ENCODE data around the gene CHSY1. TPM values are rescaled to one million over a fixed set of nuclear protein-coding genes. Genes with fewer than 3 reads are reported as not detected.

Gene CHSY1
- total RNA-seq, 2 experiments from 2014 or later = 32.5 to 39.6 TPM

DNA sequence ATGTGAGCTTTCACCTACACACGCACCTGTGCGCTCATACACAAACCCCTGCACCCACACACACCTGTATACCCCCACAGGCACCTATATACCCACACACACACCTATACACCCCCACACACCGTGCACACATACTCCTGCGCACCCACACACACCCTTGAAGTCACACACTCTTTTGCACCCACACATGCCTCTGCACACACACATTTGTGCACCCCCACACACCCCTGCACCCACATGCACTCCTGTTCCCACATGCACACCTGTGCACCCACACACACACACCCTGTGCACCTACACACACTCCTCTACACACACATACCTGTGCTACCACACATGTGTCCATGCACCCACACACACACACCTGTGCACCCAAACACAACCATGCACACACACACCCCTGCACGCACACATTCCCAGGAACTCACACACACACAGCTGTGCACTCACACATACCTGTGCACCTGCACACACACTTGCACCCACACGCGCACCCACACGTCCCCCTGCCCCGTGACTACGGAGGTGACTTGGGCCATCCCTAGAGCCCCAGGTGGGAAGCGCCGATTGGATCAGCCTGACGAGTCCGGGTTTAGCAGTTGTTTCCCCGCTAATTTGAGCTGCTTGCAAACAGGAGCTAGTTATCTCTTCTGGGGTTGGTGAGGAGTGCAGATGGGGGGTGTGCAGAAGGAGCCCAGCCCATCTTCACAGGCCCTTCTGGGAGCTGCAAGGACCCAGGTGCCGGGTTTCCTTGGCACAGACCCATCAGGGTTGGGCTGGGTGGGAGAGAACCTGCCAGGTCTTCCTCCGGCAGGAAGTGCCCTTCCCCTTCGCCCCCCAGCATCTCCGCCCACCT lies 97.8 kb downstream of the CHSY1 start:
- no peaks in the 10 kb centered on the region for H3K36me3 Mint-ChIP-seq (ENCODE audit: low read depth)
- no peak for DNase-seq
- no peak overlapping the region for H3K4me3 Mint-ChIP-seq
- H3K4me1 Mint-ChIP-seq = peaks cover 25% of the 10 kb centered on the region
- H3K9me3 Mint-ChIP-seq = no peaks in the 10 kb centered on the region
- POLR2A ChIA-PET = no interaction called here
- H3K27me3 Mint-ChIP-seq = no peaks in the 10 kb centered on the region
- H3K27ac Mint-ChIP-seq = no peak overlapping the region
- CTCF ChIA-PET = interaction anchor here (0.7 to 2.1 kb wide), 5 partner anchors 10 to 26 kb away, joined by 3 to 7 read pairs (median 5); no protein-coding TSS in a partner anchor

DNA sequence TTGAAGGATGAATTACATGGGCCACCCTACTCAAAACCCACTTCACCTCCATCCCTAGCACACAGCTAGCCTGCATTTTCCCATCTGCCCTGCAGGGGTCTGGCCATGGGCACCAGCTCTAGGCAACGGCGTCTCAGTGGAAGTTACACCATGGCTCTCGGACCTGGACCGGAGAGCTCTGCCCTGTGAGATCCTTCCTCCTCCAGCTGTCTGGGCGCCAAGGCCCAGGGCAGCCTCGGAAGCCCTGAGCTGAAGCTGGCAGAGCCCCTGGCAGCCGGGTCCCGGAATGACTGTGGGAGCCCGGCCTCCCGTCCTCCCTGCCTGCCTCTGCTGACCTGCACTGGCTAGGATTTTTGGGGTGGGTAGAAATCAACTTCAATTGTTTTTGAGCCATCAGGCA lies 98.9 kb downstream of the CHSY1 start:
- Mint-ChIP-seq H3K27me3 (no peaks in the 10 kb centered on the region), H3K36me3 (ENCODE audit: low read depth) (no peaks in the 10 kb centered on the region), H3K27ac (no peak overlapping the region), H3K4me1 (peaks cover 21% of the 10 kb centered on the region), H3K4me3 (no peak overlapping the region), H3K9me3 (no peaks in the 10 kb centered on the region)
- ChIA-PET CTCF (interaction anchor here (1.1 to 2.1 kb wide), 4 partner anchors 9 to 34 kb away, joined by 3 to 7 read pairs (median 6); no protein-coding TSS in a partner anchor), POLR2A (no interaction called here)
- no peak for DNase-seq

DNA sequence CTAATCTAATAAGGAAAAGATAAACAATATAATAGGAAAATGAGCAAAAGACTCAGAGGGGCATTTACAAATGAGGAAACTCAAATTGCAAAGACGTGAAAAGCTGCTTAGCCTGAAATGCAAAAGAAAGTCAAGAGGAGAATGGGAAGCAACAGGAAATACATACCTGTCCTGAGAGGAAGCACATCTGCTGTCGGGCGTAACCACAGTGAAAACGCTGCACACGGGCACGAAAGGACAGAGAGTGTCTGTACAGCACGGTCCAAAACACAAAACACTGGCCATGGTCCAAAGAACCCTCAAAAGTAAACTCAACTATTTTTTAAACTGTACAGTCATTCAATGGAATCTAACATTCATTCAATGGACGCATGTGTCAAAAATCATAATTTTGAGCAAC lies 100.6 kb downstream of the CHSY1 start:
- ChIA-PET CTCF (interaction anchor here (0.6 to 3.5 kb wide), 4 partner anchors 8 to 101 kb away, joined by 3 to 26 read pairs (median 5); partner anchors contain the start of gene CHSY1), POLR2A (no interaction called here)
- peaks cover 21% of the 10 kb centered on the region for H3K4me1 Mint-ChIP-seq
- no peak overlapping the region for H3K4me3 Mint-ChIP-seq
- H3K27ac Mint-ChIP-seq = no peak overlapping the region
- DNase-seq = no peak
- no peaks in the 10 kb centered on the region for H3K9me3 Mint-ChIP-seq
- H3K27me3 Mint-ChIP-seq = no peaks in the 10 kb centered on the region
- no peaks in the 10 kb centered on the region for H3K36me3 Mint-ChIP-seq (ENCODE audit: low read depth)

DNA sequence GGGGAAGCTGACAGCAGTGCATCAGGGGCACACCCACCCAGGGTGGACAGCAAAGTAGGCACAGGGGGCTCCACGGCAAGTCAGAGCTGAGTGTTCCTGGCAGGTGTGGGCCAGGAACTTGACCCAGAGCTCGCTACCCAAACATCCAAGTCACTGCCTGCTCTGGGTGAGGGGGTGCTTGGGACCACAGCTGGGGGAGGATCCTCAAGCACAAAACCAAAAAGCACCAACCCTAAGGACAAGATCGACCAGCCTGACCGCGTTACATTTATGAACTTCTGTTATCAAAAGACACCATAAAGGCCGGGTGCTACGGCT lies 101.2 kb downstream of the CHSY1 start:
- H3K27me3 Mint-ChIP-seq = no peaks in the 10 kb centered on the region
- no peak overlapping the region for H3K4me3 Mint-ChIP-seq
- DNase-seq = no peak

DNA sequence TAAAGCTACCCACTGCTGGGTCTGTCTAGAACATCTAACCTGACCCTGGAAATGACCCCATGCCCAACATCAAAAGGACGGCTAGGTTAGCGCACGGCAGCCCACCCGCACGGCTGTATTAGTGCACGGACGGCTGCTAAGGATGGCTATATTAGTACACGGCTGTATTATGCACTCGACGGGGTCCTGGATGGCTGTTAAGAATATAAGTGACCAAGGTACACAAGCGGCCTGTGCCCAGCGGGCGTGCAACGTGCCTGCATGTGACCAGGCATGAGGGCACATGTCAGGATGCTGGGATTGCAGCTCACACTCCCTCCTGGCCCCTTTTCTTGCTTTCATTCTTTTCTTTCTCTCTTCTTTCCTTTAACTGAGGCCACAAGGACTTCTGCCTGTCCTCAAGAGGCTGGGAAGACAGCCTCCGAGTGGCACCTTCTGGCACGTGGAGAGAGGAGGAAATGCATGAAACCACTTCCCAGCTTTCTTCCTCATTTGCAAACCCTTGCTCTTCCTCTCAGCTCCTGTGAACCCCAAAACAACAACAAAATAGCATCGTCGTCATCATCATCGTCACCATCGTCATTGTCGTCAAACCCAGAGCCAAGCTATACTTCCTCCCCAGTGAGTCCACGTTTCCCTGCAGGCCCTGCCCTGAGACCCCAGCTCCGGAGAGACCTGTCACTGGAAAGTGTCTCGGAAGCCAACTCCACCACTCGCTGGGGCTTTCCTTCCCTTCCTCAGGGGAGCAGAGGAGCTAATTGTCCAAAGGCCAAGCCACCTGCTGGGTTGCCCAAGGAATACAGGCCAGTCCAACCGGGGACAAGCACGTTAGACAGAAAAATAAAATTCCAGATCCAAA lies 101.8 kb downstream of the CHSY1 start:
- no peaks in the 10 kb centered on the region for H3K36me3 Mint-ChIP-seq (ENCODE audit: low read depth)
- peaks cover 28% of the 10 kb centered on the region for H3K4me1 Mint-ChIP-seq
- H3K9me3 Mint-ChIP-seq = no peaks in the 10 kb centered on the region
- no peak overlapping the region for H3K4me3 Mint-ChIP-seq
- ChIA-PET POLR2A (no interaction called here), CTCF (interaction anchor here (0.7 to 3.5 kb wide), 8 partner anchors 10 to 432 kb away, joined by 3 to 26 read pairs (median 5); no protein-coding TSS in a partner anchor)
- H3K27ac Mint-ChIP-seq = peak overlapping the region; percentile 1
- no peaks in the 10 kb centered on the region for H3K27me3 Mint-ChIP-seq
- no peak for DNase-seq

More for the DNA sequence above, 101.2 kb downstream of the CHSY1 start:
- ChIA-PET POLR2A (no interaction called here), CTCF (interaction anchor here (0.6 to 3.5 kb wide), 8 partner anchors 9 to 433 kb away, joined by 3 to 26 read pairs (median 4); partner anchors contain the start of gene CHSY1)
- Mint-ChIP-seq H3K9me3 (no peaks in the 10 kb centered on the region), H3K36me3 (ENCODE audit: low read depth) (no peaks in the 10 kb centered on the region), H3K4me1 (peaks cover 26% of the 10 kb centered on the region), H3K27ac (no peak overlapping the region)

DNA sequence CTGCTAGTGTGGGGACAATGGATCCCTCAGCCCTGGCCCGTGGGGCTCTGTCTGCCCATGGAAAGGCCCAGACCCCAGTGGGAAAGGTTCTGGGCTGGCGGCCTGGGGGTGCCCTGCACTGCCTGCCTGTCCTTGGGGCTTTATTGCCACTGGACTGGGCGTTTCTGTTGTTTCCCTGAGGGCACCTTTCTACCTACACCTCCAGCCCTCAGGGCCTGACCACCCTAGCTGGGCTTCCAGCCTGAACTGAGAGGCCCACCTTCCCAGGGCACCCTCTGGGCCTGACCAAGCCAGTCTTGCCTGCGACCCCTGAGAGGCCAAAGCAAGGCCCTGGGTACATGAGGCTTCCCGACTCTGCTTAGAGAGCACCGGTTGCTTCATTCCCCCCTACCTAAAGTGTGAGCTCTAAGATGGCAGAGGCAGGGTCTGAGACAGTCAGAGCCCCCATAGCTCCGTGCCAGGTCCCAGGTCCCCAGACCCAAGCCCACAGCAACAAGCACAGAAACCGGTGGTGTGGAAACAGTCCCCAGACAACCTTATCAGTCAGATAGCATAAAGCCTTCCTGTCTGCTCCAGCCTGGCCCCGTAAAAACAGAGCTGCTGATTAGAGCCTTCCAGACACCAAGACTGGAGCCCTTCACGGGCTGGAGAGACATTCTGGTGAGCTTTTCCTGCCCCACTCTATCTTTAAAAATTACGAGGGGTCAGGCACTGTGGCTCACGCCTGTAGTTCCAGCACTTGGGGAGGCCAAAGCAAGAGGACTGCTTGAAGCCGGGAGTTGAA lies 102.8 kb downstream of the CHSY1 start:
- POLR2A ChIA-PET = no interaction called here
- CTCF ChIA-PET = interaction anchor here (1.2 to 3.5 kb wide), 4 partner anchors 9 to 68 kb away, joined by 5 to 26 read pairs (median 10); no protein-coding TSS in a partner anchor

DNA sequence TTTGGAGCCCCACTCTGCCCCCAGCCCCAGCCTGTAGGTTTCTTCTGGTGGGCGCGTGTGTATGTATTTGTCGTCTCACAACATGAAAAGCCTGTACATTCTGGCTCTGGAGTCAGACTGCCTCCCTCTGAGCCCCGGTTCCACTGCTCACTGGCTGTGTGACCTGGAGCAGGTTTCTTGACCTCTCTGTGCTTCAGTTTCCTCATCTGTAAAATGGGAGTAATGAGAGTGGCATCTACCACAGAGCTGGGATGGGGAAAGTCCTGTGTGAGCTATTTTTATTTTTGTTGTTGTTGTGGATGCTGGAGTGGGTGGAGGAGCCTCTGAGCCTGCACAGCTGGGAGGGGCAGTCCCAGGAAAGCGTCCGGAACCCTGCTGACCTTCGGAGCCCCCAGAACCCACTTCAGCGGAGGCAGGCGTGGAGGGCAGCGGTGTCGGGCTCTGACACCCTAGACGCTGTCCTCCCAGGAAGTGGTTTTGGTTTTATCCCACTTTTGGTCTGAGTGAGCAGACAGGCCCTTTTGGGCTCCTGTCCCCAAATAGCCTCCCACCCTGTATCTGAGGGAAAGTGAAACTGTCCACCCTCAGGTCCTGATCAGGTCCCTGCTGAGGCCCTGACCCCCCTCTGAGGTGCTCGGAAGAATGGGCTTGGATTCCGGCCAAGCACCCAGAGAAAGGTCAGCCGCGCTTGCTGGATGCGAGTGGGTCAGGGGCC lies 103.5 kb downstream of the CHSY1 start:
- no peaks in the 10 kb centered on the region for H3K36me3 Mint-ChIP-seq (ENCODE audit: low read depth)
- peaks cover 4% of the 10 kb centered on the region for H3K9me3 Mint-ChIP-seq
- ChIA-PET CTCF (interaction anchor here (1.2 to 3.5 kb wide), 4 partner anchors 9 to 33 kb away, joined by 3 to 26 read pairs (median 10); no protein-coding TSS in a partner anchor), POLR2A (no interaction called here)
- H3K4me3 Mint-ChIP-seq = no peak overlapping the region
- no peak for DNase-seq
- H3K27me3 Mint-ChIP-seq = no peaks in the 10 kb centered on the region
- peaks cover 28% of the 10 kb centered on the region for H3K4me1 Mint-ChIP-seq
- no peak overlapping the region for H3K27ac Mint-ChIP-seq

More for the DNA sequence above, 102.8 kb downstream of the CHSY1 start:
- peaks cover 4% of the 10 kb centered on the region for H3K9me3 Mint-ChIP-seq
- H3K4me1 Mint-ChIP-seq = peaks cover 28% of the 10 kb centered on the region
- H3K4me3 Mint-ChIP-seq = no peak overlapping the region
- no peak for DNase-seq
- no peaks in the 10 kb centered on the region for H3K36me3 Mint-ChIP-seq (ENCODE audit: low read depth)
- H3K27ac Mint-ChIP-seq = peak overlapping the region; percentile 57
- H3K27me3 Mint-ChIP-seq = no peaks in the 10 kb centered on the region

DNA sequence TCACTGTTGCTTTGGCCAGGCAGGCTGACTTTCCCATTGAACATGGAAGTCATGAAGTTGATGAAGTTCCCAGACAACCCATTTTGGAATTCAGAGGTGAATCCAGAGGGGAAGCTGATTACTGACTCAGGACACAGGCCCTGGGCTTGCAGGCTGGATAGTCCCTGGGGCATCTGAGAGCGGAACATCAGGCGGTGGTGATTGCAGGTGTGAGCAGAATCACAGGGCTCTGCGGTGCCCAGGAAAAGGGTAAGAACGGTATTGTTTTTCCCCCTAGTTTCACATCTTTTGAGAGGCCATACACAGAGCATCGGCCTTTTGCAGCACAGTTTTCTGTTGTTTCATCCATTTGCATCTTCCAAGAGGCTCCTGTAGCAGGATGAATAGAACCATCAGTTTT lies 104.7 kb downstream of the CHSY1 start:
- DNase-seq = no peak
- no peaks in the 10 kb centered on the region for H3K27me3 Mint-ChIP-seq
- no peak overlapping the region for H3K4me3 Mint-ChIP-seq
- H3K27ac Mint-ChIP-seq = no peak overlapping the region
- POLR2A ChIA-PET = no interaction called here
- peaks cover 28% of the 10 kb centered on the region for H3K4me1 Mint-ChIP-seq
- no peaks in the 10 kb centered on the region for H3K36me3 Mint-ChIP-seq (ENCODE audit: low read depth)
- peaks cover 4% of the 10 kb centered on the region for H3K9me3 Mint-ChIP-seq
- CTCF ChIA-PET = interaction anchor here (1.0 kb wide), 1 partner anchor 12 kb away, joined by 3 read pairs; no protein-coding TSS in a partner anchor

DNA sequence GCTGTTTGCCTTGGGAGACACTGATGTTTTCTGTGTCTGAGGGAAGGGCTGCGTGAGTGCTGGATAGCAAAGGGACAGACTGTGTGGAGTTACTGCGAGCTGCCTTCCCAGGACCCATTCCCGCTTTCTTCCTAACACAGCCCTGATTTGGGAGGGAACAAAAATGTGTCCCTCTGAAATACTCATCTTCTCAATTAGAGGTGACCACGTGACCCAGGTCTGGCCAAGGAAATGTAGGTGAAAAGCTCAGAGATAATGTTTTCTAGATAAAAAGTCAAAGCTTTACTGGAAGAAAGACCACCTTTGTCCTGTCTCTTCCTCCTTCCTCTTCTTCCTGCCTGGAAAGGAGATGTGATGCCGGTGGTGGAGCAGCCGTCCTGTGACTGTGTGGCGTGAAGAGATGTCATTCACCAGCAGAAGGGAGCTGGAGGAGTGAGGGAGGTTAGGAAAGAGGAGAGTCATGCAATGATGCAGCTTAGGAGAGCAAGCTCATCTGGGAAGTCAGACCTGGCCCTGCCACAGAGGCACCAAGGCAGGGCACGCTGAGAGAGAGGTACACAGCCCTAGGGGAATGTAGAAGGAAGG lies 105.6 kb downstream of the CHSY1 start:
- H3K27me3 Mint-ChIP-seq = no peaks in the 10 kb centered on the region
- H3K27ac Mint-ChIP-seq = no peak overlapping the region
- no peak for DNase-seq
- ChIA-PET POLR2A (no interaction called here), CTCF (interaction anchor here (0.6 to 1.3 kb wide), 5 partner anchors 10 to 89 kb away, joined by 3 to 4 read pairs (median 3); no protein-coding TSS in a partner anchor)
- peaks cover 23% of the 10 kb centered on the region for H3K4me1 Mint-ChIP-seq
- H3K36me3 Mint-ChIP-seq (ENCODE audit: low read depth) = no peaks in the 10 kb centered on the region
- H3K4me3 Mint-ChIP-seq = no peak overlapping the region
- peaks cover 4% of the 10 kb centered on the region for H3K9me3 Mint-ChIP-seq

DNA sequence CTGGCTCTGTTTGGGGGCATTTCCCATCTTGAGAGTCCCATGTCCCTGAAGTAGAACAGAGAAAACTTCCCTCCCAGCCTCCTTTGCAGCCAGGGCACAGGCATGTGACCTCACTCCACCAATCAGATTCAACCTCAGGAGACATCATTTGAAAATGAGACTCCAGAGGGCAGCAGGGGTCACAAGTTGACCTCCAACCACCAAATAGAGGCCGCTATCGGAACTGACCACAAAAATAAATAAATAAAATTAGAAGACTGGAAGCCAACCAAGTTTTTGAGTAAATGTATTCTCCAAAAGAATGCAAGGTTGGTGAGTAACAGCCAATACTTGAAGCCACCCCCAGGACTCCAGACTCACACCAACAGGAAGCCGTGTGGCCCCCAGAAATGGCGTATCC lies 106.5 kb downstream of the CHSY1 start:
- CTCF ChIA-PET = interaction anchor here (0.6 to 1.3 kb wide), 2 partner anchors 9 to 12 kb away, joined by 3 to 4 read pairs; no protein-coding TSS in a partner anchor
- Mint-ChIP-seq H3K27ac (no peak overlapping the region), H3K4me1 (peaks cover 15% of the 10 kb centered on the region), H3K9me3 (peaks cover 4% of the 10 kb centered on the region), H3K4me3 (no peak overlapping the region), H3K27me3 (no peaks in the 10 kb centered on the region), H3K36me3 (ENCODE audit: low read depth) (no peaks in the 10 kb centered on the region)
- no peak for DNase-seq
- POLR2A ChIA-PET = no interaction called here

DNA sequence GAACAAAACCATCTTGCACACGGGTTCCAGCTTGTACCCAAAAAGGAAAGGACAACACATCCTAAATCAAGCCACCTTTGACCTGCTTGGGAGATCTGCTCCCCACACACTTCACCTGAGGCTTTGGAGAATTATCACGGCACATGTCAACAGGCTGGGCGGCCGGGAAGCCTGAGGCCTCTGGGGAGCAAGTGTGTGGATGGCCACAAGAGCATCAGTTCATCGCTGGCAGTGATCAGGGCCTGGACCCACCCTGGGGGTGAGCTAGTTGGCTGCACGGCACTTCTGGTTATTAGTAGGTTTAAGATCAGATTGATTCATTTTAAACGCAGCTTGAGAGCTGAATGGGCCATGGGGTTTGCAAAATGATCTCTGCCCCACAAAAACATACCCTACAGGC lies 108.5 kb downstream of the CHSY1 start:
- Mint-ChIP-seq H3K27ac (no peak overlapping the region), H3K36me3 (ENCODE audit: low read depth) (no peaks in the 10 kb centered on the region), H3K4me3 (no peak overlapping the region), H3K27me3 (no peaks in the 10 kb centered on the region), H3K9me3 (peaks cover 4% of the 10 kb centered on the region), H3K4me1 (peaks cover 14% of the 10 kb centered on the region)
- POLR2A ChIA-PET = no interaction called here
- no peak for DNase-seq
- CTCF ChIA-PET = interaction anchor here (0.6 to 2.0 kb wide), 9 partner anchors 8 to 539 kb away, joined by 3 to 6 read pairs (median 3); no protein-coding TSS in a partner anchor

Measured in activated CD4-positive, alpha-beta T cell treated with anti-CD3 and anti-CD28 coated beads, Interleukin-2, amount 10 ng/mL, durations not matched to agents 7 days and 5 days (primary cell).